ENCODE results near the gene CEMIP. TPM values are rescaled to one million over a fixed set of nuclear protein-coding genes. Genes with fewer than 3 reads are reported as not detected.

Gene CEMIP
- total and polyA plus RNA-seq, 4 donors, result 11.6 to 257 (median 62.6) TPM

- Histone ChIP-seq H3K9me3 (ENCODE audit: control insufficient read depth, insufficient read depth, low read length) (no peaks in the 10 kb centered on the region), H3K27ac (ENCODE audit: low read depth, low read length) (no peak overlapping the region), H3K4me1 (ENCODE audit: control insufficient read depth, insufficient read depth, low read length) (no peaks in the 10 kb centered on the region), H3K27me3 (ENCODE audit: control insufficient read depth, insufficient read depth, low read length) (no peaks in the 10 kb centered on the region), H3K36me3 (ENCODE audit: control insufficient read depth, insufficient read depth, low read length) (peaks cover 9% of the 10 kb centered on the region), H3K4me3 (ENCODE audit: low read depth, low read length) (no peak overlapping the region)
- WGBS (ENCODE audit: insufficient coverage), result 60% methylated on average over 1 of the region's 2 CpGs
- DNase-seq (ENCODE audit: low read depth in 4 of 6, low spot score in 6 of 6), result no peak
Measured at GRCh38 chr15:80898040-80898439, 118.9 kb downstream of the CEMIP start.

- Histone ChIP-seq H3K27ac (ENCODE audit: low read depth, low read length) (no peak overlapping the region), H3K27me3 (ENCODE audit: control insufficient read depth, insufficient read depth, low read length) (no peaks in the 10 kb centered on the region), H3K4me3 (ENCODE audit: low read depth, low read length) (no peak overlapping the region), H3K9me3 (ENCODE audit: control insufficient read depth, insufficient read depth, low read length) (no peaks in the 10 kb centered on the region), H3K36me3 (ENCODE audit: control insufficient read depth, insufficient read depth, low read length) (peaks cover 12% of the 10 kb centered on the region), H3K4me1 (ENCODE audit: control insufficient read depth, insufficient read depth, low read length) (no peaks in the 10 kb centered on the region)
- WGBS (ENCODE audit: insufficient coverage), result 88% methylated on average over 8 of the region's 10 CpGs
- DNase-seq (ENCODE audit: low read depth in 4 of 6, low spot score in 6 of 6), result no peak
Measured at GRCh38 chr15:80902298-80902801, 123.2 kb downstream of the CEMIP start.

GRCh38 chr15:80904998-80905397 lies 125.8 kb downstream of the CEMIP start:
- H3K27me3 ChIP-seq (ENCODE audit: control insufficient read depth, insufficient read depth, low read length), result no peaks in the 10 kb centered on the region
- H3K27ac ChIP-seq (ENCODE audit: low read depth, low read length), result no peak overlapping the region
- H3K4me3 ChIP-seq (ENCODE audit: low read depth, low read length), result no peak overlapping the region
- no peaks in the 10 kb centered on the region for H3K4me1 ChIP-seq (ENCODE audit: control insufficient read depth, insufficient read depth, low read length)
- DNase-seq (ENCODE audit: low read depth in 4 of 6, low spot score in 6 of 6), result no peak
- WGBS (ENCODE audit: insufficient coverage), result 67% methylated on average over 3 of the region's 5 CpGs
- H3K36me3 ChIP-seq (ENCODE audit: control insufficient read depth, insufficient read depth, low read length), result peaks cover 12% of the 10 kb centered on the region
- peaks cover 3% of the 10 kb centered on the region for H3K9me3 ChIP-seq (ENCODE audit: control insufficient read depth, insufficient read depth, low read length)

- Histone ChIP-seq H3K9me3 (ENCODE audit: control insufficient read depth, insufficient read depth, low read length) (peaks cover 3% of the 10 kb centered on the region), H3K4me1 (ENCODE audit: control insufficient read depth, insufficient read depth, low read length) (no peaks in the 10 kb centered on the region), H3K4me3 (ENCODE audit: low read depth, low read length) (no peak overlapping the region), H3K27ac (ENCODE audit: low read depth, low read length) (no peak overlapping the region), H3K36me3 (ENCODE audit: control insufficient read depth, insufficient read depth, low read length) (peaks cover 6% of the 10 kb centered on the region), H3K27me3 (ENCODE audit: control insufficient read depth, insufficient read depth, low read length) (no peaks in the 10 kb centered on the region)
- DNase-seq (ENCODE audit: low read depth in 4 of 6, low spot score in 6 of 6), result no peak
- WGBS (ENCODE audit: insufficient coverage), result 89% methylated on average over 4 of the region's 11 CpGs
Measured at GRCh38 chr15:80906159-80906766, 127.1 kb downstream of the CEMIP start.

- no peak for DNase-seq (ENCODE audit: low read depth in 4 of 6, low spot score in 6 of 6)
- no peaks in the 10 kb centered on the region for H3K4me1 ChIP-seq (ENCODE audit: control insufficient read depth, insufficient read depth, low read length)
- H3K36me3 ChIP-seq (ENCODE audit: control insufficient read depth, insufficient read depth, low read length), result no peaks in the 10 kb centered on the region
- no peaks in the 10 kb centered on the region for H3K27me3 ChIP-seq (ENCODE audit: control insufficient read depth, insufficient read depth, low read length)
- WGBS (ENCODE audit: insufficient coverage), result 80% methylated on average over 1 of the region's 1 CpG
- no peak overlapping the region for H3K4me3 ChIP-seq (ENCODE audit: low read depth, low read length)
- H3K9me3 ChIP-seq (ENCODE audit: control insufficient read depth, insufficient read depth, low read length), result peaks cover 3% of the 10 kb centered on the region
- H3K27ac ChIP-seq (ENCODE audit: low read depth, low read length), result no peak overlapping the region
Measured at GRCh38 chr15:80911821-80912220, 132.7 kb downstream of the CEMIP start.

GRCh38 chr15:80912673-80913072 lies 133.5 kb downstream of the CEMIP start:
- Histone ChIP-seq H3K9me3 (ENCODE audit: control insufficient read depth, insufficient read depth, low read length) (peaks cover 3% of the 10 kb centered on the region), H3K4me3 (ENCODE audit: low read depth, low read length) (no peak overlapping the region), H3K27ac (ENCODE audit: low read depth, low read length) (no peak overlapping the region), H3K36me3 (ENCODE audit: control insufficient read depth, insufficient read depth, low read length) (no peaks in the 10 kb centered on the region), H3K27me3 (ENCODE audit: control insufficient read depth, insufficient read depth, low read length) (no peaks in the 10 kb centered on the region), H3K4me1 (ENCODE audit: control insufficient read depth, insufficient read depth, low read length) (no peaks in the 10 kb centered on the region)
- WGBS (ENCODE audit: insufficient coverage), result 100% methylated on average over 3 of the region's 6 CpGs
- DNase-seq (ENCODE audit: low read depth in 4 of 6, low spot score in 6 of 6), result no peak

- H3K4me3 ChIP-seq (ENCODE audit: low read depth, low read length), result no peak overlapping the region
- H3K27ac ChIP-seq (ENCODE audit: low read depth, low read length), result no peak overlapping the region
- no peaks in the 10 kb centered on the region for H3K36me3 ChIP-seq (ENCODE audit: control insufficient read depth, insufficient read depth, low read length)
- peak in 1 of 6 donors; percentile 20 for DNase-seq (ENCODE audit: low read depth in 4 of 6, low spot score in 6 of 6)
- WGBS (ENCODE audit: insufficient coverage), result 70% methylated on average over 2 of the region's 5 CpGs
- no peaks in the 10 kb centered on the region for H3K27me3 ChIP-seq (ENCODE audit: control insufficient read depth, insufficient read depth, low read length)
- H3K4me1 ChIP-seq (ENCODE audit: control insufficient read depth, insufficient read depth, low read length), result no peaks in the 10 kb centered on the region
- H3K9me3 ChIP-seq (ENCODE audit: control insufficient read depth, insufficient read depth, low read length), result peaks cover 3% of the 10 kb centered on the region
Measured at GRCh38 chr15:80913541-80913940, 134.4 kb downstream of the CEMIP start.

GRCh38 chr15:80915472-80915871 lies 136.3 kb downstream of the CEMIP start:
- H3K27me3 ChIP-seq (ENCODE audit: control insufficient read depth, insufficient read depth, low read length), result no peaks in the 10 kb centered on the region
- no CpG with 5 or more reads among the region's 3 CpGs for WGBS (ENCODE audit: insufficient coverage)
- H3K27ac ChIP-seq (ENCODE audit: low read depth, low read length), result no peak overlapping the region
- H3K4me3 ChIP-seq (ENCODE audit: low read depth, low read length), result no peak overlapping the region
- no peaks in the 10 kb centered on the region for H3K4me1 ChIP-seq (ENCODE audit: control insufficient read depth, insufficient read depth, low read length)
- peak in 1 of 6 donors; percentile 15 for DNase-seq (ENCODE audit: low read depth in 4 of 6, low spot score in 6 of 6)
- H3K9me3 ChIP-seq (ENCODE audit: control insufficient read depth, insufficient read depth, low read length), result no peaks in the 10 kb centered on the region
- no peaks in the 10 kb centered on the region for H3K36me3 ChIP-seq (ENCODE audit: control insufficient read depth, insufficient read depth, low read length)

- Histone ChIP-seq H3K27ac (ENCODE audit: low read depth, low read length) (no peak overlapping the region), H3K9me3 (ENCODE audit: control insufficient read depth, insufficient read depth, low read length) (no peaks in the 10 kb centered on the region), H3K4me3 (ENCODE audit: low read depth, low read length) (no peak overlapping the region), H3K4me1 (ENCODE audit: control insufficient read depth, insufficient read depth, low read length) (no peaks in the 10 kb centered on the region), H3K27me3 (ENCODE audit: control insufficient read depth, insufficient read depth, low read length) (no peaks in the 10 kb centered on the region), H3K36me3 (ENCODE audit: control insufficient read depth, insufficient read depth, low read length) (no peaks in the 10 kb centered on the region)
- 61% methylated on average over 3 of the region's 7 CpGs for WGBS (ENCODE audit: insufficient coverage)
- no peak for DNase-seq (ENCODE audit: low read depth in 4 of 6, low spot score in 6 of 6)
Measured at GRCh38 chr15:80916056-80916455, 136.9 kb downstream of the CEMIP start.

- Histone ChIP-seq H3K4me3 (ENCODE audit: low read depth, low read length) (no peak overlapping the region), H3K9me3 (ENCODE audit: control insufficient read depth, insufficient read depth, low read length) (no peaks in the 10 kb centered on the region), H3K27ac (ENCODE audit: low read depth, low read length) (no peak overlapping the region), H3K36me3 (ENCODE audit: control insufficient read depth, insufficient read depth, low read length) (peaks cover 11% of the 10 kb centered on the region), H3K27me3 (ENCODE audit: control insufficient read depth, insufficient read depth, low read length) (no peaks in the 10 kb centered on the region), H3K4me1 (ENCODE audit: control insufficient read depth, insufficient read depth, low read length) (no peaks in the 10 kb centered on the region)
- 93% methylated on average over 3 of the region's 5 CpGs for WGBS (ENCODE audit: insufficient coverage)
- no peak for DNase-seq (ENCODE audit: low read depth in 4 of 6, low spot score in 6 of 6)
Measured at GRCh38 chr15:80918196-80918783, 139.1 kb downstream of the CEMIP start.

Data from spinal cord (tissue), 10 donors.